GM18870 (cell line): ENCODE measurements around the gene TRAF3IP1.
"Not testable (repeated sequence)": the region's sequence is repeated elsewhere in the genome, so short reads cannot be mapped to it uniquely, and the experiment has no call there.

ENCODE experiments used
- ATAC-seq: cut with Tn5 transposase; IDR thresholded peaks from one replicate; pipeline ENCODE4 v1.9.1; 2021; ENCODE audit warnings: moderate library complexity; ENCODE audit not compliant: unreplicated experiment

TRAF3IP1 gene

DNA sequence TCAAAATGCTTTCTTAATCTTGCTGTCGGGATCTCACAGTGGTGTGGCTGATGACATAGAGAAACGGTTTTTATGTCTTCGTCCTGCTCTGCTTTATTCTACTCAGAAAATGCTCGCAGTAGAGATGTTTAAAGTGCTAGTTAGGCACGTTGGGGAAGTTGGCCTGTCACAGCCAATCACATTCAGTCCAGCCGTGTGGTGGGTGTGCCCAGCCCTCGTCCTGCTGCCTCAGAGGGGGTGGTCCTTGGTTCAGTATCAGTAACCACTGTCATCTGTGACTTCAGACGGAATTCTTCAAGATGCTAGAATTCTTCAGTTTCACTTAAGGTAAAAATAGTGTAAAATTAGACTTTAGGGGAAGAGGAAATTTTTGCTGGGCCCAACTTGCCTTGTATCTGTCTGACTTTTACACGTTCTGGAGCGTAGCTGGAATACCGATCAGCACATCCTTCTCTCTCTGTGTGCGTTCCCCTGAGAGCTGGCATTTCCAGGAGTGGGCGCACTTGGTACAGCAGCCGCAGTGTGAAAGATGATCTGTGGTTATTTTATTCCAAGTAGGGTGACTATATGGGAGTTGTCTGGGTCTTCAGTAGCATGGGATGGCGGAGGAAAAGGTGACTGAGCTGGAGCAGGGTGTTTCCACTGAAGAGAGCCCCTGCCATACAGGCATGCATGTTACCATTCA is 18.5 kb downstream of the TRAF3IP1 start:
- no peak for ATAC-seq

DNA sequence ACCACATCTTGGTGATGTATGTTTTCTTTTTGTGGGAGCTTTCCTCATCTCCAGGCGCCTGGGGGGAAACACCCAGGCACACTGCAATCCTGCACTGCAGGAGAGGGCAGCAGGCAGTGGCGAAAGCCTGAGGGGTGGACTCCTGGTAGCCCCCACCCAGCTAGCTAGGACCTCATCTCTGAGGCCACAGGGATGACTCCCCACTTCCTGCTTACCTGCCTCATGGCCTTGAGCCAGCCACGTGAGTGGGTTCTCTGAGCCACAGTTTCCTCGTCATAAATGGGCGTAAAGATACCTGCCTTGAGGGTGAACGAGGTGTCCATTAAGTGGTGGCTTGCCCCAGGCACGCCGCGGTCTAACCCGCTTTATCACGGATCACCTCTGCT is 19.1 kb downstream of the TRAF3IP1 start:
- no peak for ATAC-seq

GRCh38 chr2:238339814-238340213 is 19.5 kb downstream of the TRAF3IP1 start:
- no peak for ATAC-seq

GRCh38 chr2:238341536-238341935 is 21.2 kb downstream of the TRAF3IP1 start:
- ATAC-seq, result no peak

DNA sequence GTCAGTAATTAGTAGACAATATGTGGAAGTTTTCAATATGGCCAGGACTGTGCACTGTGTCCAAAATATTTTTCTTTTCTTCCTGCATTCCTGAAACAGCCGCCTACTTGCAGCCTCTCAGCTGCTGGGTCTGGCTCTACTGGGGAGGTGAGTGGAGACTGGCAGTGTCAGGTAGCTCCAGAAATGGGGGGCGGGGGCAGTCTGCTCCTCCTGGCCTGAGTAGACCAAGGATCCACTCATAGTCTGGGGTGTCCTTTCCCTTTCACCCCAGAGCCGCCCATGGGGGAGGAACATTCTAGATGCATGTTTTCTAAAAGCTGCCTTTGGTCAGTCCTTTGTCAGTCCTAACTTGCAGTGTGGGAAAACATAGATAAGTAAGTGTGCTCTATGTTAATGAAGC is 23.7 kb downstream of the TRAF3IP1 start:
- ATAC-seq, result no peak

GRCh38 chr2:238344517-238344916 is 24.2 kb downstream of the TRAF3IP1 start:
- ATAC-seq, result no peak

- no peak for ATAC-seq
Measured at GRCh38 chr2:238345297-238345968, 25.1 kb downstream of the TRAF3IP1 start.

- ATAC-seq, result no peak
Measured at GRCh38 chr2:238346544-238346943, 26.2 kb downstream of the TRAF3IP1 start.

- ATAC-seq, result no peak
Measured at GRCh38 chr2:238350150-238350897, 30.0 kb downstream of the TRAF3IP1 start.

- no peak for ATAC-seq
Measured at GRCh38 chr2:238351315-238351714, 31.0 kb downstream of the TRAF3IP1 start.

- no peak for ATAC-seq
Measured at GRCh38 chr2:238352361-238352760, 32.0 kb downstream of the TRAF3IP1 start.

DNA sequence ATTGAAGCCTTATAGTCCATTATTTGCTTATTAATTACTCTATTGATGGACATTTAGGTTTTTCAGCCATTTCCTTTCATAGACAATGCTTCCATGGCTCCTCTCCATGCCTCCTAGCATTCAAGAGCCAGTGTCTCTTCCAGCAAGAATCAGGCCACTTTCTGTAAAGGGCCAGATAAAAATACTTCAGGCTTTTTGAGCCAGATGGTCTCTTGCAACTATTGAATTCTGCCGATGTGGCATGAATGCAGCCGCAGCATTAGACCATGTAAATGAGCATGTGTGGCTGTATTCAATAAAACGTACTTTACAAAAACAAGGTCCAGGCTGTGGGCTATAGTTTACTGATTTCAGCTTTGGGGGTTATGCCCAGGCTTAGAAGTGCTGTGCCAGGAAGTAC is 38.5 kb downstream of the TRAF3IP1 start:
- no peak for ATAC-seq

- ATAC-seq, result no peak
Measured at GRCh38 chr2:238359403-238359802, 39.1 kb downstream of the TRAF3IP1 start.

DNA sequence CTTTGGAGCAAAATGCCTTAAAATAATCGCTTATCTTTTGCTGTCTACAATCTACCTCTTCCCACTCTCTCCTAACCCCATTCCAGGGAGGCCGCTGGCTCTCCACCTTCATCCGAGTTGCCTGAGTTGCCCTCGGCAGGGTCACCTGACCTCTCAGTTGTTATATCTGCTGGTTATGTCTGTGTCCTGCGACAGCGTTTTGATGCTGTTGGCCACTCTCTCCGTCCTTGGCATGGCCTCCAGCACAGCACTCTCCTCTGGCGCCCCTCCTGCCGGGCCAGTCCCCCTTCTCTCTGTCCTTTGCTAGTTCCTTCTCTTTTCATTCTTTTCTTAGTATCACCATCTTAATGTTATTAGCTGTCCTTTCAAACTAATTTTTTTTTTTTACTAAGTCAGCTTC is 41.6 kb downstream of the TRAF3IP1 start:
- no peak for ATAC-seq

GRCh38 chr2:238362626-238363025 is 42.3 kb downstream of the TRAF3IP1 start:
- ATAC-seq, result no peak

DNA sequence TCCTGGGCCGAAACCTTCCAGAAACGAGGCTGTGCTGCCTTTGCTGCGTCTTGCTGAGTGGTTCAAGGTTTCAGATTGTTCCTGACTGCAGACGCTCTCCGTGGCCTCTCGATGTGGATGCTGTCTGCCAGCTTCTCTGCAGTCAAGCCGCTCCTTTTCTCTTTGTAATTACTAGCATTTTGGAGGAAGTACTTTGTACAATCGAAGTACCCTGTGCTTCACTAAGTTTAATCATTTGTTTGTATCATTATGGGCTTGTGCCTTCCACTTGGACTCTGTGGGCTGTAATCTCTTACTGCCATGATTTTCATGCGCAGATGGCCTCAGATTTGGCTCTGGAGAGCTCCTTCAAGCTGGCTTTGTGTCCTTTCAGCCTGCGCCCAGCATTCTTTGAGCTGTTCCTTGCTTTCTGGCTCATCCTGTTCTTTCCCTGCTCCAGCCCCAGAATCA is 49.3 kb downstream of the TRAF3IP1 start:
- no peak for ATAC-seq

DNA sequence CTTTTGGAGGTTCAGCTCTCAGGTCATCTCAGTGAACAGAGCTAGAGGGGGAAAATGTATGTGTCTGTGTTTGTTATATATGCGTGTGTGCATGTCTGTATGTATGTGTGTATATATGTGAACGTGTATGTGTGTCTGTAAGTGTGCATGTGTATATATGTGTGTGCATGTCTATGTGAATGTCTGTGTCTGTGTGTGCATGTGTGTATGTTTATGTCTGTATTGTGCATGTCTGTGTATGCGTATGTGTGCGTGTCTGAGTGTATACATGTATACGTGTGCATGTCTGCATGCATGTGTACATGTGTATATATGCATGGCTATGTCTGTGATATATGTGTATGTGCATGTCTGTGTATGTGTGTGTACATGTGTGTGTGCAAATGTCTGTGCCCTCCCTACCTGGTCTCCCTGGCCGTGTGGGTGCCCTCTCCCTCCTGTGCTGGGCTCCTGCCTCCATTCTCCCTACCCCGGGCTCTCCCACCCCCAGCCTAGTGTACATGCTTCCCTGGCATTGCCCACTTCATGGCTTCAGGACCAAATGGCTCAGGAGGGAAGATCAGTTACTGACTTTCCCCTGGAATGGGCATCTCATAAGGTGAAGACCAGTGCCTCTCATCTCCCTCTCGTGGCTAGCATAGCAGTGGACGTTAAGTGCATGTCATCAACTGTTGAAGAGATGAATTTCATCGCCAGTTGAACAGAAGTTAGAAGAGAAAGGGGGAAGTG is 49.9 kb downstream of the TRAF3IP1 start:
- no peak for ATAC-seq

DNA sequence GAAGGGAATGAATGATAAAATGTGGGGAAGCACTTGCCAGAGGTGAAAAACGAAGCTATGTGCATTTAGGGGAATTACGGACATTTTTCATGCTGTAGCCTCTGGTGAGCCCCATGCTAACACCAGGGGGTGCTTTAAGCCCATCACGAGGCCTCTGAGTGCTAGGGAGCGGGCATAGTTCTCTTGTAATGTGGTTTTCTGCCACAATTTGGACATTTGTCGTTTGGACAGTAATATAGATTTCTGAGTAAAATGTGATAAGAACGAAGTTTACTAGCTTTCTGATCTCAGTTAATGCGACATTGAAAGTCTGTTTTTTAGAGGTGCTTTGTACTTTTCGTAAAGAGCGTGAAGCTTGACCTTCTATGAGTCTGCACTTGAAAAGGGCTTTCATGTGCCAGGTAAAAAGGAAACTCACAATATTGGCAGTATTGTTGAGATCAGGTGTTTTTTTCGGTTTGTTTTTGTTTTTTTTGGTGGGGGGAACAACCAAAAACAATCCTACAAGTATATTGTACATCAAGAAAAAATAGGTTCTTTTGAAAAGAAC is 50.6 kb downstream of the TRAF3IP1 start:
- no peak for ATAC-seq

GRCh38 chr2:238372277-238372676 is 52.0 kb downstream of the TRAF3IP1 start:
- not testable (repeated sequence) for ATAC-seq

DNA sequence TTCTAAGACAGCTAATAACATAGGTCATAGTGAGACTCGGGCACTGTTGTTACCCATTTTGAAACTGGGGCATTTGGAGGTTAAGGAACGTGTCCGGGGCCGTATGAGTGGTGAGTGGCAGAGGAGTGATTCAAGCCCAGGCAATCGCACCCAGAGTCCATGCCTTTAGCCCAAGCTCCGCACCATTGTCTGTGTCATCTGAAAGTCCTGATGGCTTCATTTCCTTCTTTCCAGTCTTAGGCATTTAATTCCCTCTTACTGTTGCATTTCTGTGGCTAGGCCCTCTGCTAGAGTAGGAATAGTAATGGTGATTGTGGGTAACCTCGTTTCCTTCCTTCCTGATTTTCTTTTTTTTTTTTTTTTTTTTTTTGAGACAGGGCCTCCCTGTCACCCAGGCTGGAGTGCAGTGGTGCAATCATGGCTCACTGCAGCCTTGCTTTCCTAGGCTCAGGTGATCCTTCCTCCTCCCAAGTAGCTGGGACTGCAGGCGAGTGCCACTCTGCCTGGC is 56.6 kb downstream of the TRAF3IP1 start:
- ATAC-seq, result no peak
